HG03457 (cell line): ENCODE results near the gene CNTN6.
"Not testable (repeated sequence)": the region's sequence is repeated elsewhere in the genome, so short reads cannot be mapped to it uniquely, and the experiment has no call there.

Experiments used
- ATAC-seq: cut with Tn5 transposase; IDR thresholded peaks from one replicate; pipeline ENCODE4 v1.9.1; 2021; ENCODE audit warnings: moderate number of reproducible peaks; ENCODE audit not compliant: unreplicated experiment

The CNTN6 gene

DNA sequence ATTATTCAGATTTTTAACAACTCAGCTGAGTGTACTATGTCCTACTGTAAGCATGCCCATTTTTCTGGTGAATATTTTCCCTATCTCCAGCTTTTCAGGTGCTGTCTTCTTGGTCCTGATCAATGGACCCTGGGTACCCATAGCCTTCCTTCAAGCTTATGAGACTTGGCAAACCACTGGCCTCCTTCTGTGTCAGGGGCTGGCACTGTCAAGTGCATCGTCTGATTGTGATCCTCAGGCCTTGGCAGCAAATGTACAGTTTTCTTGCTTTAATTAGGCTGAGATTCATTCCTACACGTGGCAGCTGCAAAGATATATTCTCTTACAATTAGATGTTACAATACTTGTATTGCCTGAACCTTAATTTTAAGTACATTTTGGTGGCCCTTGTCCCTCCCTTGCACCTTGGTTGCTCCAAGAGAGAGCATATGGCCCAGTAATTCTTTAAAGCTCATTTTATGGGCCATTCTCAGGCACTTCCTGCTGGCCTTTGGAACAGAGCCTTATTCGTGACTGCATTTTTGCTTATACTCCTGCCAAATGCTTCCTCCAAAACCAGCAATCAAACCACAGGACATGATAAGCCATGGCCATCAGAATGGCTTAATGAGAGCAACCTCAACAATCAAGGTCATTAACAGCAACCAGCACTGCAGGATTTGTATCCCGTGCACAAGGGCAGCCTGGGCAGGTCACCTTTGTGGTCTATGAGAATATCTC is 179.9 kb downstream of the CNTN6 start:
- no peak for ATAC-seq

- ATAC-seq = no peak
Measured at GRCh38 chr3:1275495-1275894, 182.7 kb downstream of the CNTN6 start.

- ATAC-seq = no peak
Measured at GRCh38 chr3:1287815-1288214, 195.0 kb downstream of the CNTN6 start.

DNA sequence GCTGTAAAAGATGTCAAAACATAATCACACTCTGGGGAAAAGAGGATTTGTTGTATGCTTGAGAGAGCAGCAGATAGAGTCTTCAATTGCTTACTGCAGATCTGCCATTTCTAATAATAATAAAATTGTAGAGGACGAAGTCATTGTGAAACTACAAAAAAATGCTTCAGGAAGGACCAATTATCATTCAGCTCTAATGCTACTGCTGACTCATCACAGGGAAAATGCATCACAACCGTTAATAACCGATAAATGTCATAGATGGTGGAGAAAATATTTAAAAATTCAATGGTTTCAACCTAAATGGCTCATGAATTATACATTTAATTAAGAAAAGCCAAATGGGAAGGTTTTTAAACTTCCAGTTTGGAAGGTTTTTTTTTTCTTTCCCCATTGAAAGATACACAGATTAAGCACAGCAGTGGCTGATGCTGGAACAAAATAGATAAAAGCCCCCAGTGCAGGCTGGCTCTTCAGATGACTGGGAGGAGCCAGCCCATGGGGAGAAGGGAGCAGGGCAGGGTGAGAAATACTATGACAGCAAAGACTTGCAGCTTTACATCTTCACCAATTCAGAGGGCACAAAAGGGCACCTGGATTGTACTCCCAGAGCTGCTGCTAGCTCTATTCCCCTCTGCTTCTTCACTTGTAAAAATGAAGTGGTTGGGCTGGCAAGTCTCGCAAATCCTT is 196.1 kb downstream of the CNTN6 start:
- no peak for ATAC-seq

DNA sequence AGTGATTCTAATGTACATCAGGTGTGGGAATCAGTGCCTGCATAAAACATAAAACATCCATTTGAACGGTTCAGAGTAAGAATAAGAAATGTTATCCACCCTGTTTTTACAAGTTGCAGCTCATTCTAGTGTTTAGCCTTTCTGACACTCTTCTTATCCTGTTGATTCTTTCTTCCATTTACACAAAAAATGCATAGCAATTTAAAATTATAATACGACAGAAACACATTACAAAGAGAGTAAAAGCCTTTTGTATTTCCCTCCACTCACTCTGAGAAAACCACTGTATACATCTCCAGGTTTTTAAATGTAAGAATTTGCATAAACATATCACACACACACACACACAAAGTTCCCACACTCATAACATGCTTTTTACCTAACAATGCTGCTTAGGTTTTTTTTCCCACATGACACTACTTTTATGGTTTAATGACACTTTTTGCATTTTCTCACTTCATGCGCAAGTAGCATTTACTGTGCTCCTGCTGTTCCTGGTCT is 199.8 kb downstream of the CNTN6 start:
- ATAC-seq = no peak

DNA sequence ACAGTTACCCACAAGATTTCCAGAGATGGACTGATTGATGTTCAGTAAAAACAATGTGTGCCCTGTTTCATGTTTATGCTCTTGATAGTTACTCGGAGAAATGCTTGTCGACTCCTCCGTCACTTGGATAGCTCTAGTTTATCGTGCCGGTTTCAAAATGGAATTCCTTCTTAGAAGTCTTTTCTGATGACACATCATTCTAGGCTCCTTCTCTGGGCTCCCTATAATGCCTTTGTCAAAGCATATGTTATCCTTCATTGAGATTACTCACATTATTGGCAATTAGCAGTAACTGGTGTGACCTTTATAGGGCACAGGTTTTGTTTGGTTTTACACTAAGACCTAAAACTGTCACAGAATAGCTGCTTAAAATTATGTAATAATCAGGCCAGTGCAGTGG is 201.8 kb downstream of the CNTN6 start:
- ATAC-seq = no peak

- ATAC-seq = no peak
Measured at GRCh38 chr3:1318296-1319005, 225.6 kb downstream of the CNTN6 start.

GRCh38 chr3:1326546-1326945 is 233.7 kb downstream of the CNTN6 start:
- ATAC-seq = no peak

GRCh38 chr3:1330107-1330506 is 237.3 kb downstream of the CNTN6 start:
- ATAC-seq = no peak

GRCh38 chr3:1346386-1346785 is 253.6 kb downstream of the CNTN6 start:
- ATAC-seq = no peak

- ATAC-seq = no peak
Measured at GRCh38 chr3:1348547-1348946, 255.7 kb downstream of the CNTN6 start.

- no peak for ATAC-seq
Measured at GRCh38 chr3:1350885-1351284, 258.1 kb downstream of the CNTN6 start.

DNA sequence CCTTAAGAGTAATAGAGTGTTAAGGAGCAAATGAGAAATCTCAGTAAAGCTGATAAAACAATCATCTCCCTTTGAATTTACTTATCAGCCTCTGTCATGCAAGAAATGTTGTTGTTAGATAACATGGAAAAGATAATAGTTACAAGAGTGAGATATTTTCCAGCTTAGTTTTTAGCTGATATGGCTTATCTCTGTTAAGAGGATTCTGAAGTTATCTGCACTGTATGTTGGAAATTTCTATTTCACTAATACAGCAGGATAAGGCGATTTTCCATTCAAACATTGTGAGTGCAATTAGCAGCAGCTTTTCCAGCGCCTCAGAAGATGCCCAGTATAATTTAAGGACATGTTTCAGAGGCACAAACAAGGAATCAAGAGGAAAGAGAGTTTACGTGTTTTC is 262.9 kb downstream of the CNTN6 start:
- no peak for ATAC-seq

DNA sequence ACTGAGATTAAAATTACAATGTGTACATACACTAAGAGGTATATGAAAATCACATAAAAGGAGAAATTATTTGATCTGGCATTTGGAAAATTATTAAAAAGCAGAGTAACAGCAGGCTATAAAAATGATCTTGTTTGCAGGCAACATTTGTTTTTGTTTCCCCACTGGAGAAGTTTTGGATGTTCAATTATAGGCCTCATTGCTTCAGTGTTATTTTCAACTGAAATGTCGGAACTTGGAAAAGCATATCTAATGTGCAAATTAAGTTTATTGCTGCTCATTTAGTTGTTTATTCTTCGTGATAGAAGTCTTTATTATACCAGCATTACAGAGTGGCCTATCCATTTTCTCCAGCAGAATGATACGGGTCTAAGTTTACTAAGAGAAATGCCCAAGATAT is 263.3 kb downstream of the CNTN6 start:
- ATAC-seq = no peak

- ATAC-seq = no peak
Measured at GRCh38 chr3:1365528-1365927, 272.7 kb downstream of the CNTN6 start.

GRCh38 chr3:1374471-1374870 is 281.6 kb downstream of the CNTN6 start:
- no peak for ATAC-seq

GRCh38 chr3:1375145-1375544 is 282.3 kb downstream of the CNTN6 start:
- no peak for ATAC-seq

DNA sequence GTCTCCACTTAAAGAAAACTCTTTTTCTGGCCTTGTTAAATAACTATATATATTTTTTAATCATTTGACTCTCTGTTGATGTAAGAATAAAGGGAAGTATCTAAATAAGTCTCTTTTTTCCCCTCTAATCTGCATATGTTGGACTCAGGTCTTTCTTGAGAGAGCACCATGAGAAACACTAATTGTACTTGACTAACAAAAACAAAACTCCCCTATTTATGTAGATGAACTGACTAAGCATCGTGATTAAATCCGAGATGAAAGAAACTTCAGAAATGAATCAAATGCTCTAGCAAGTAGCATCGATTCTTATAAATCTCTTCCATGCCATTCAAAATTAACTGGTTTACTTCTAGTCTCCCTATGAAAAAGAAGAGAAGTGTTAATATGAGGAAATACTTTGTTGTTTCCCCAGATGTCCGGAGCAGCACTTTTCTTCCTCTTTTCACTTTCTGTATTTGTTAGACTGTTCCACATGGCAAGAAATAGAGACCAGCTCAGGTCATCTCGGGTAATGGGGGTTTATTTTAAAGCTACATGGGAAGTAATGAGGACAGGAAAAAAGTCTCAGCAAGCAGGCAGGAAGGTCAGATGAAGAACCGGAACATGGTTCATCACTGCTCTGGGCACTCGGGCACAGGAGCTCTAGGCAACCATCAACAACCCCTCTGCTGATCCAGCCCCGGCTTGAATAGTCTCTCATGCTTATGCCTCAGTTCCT is 288.3 kb downstream of the CNTN6 start:
- ATAC-seq = peak; percentile 68

DNA sequence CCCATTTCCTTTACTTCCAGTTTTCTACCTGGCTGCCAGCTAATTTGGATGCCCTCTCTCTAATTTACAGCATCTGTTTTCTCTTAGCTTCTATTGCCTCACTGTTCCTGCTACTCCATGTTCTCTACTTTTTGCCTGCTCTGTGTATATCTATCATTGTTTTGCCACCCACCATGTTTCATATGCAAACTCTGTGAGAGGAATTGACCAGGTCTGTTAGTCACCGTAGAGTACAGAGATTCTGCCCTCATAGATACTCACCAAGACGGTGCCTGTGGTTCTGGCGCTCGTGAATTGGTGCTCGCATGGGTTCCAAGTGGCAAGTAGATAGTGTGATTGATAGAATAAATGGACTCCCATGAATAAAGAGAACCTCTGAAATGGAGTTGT is 288.8 kb downstream of the CNTN6 start:
- peak; percentile 21 for ATAC-seq

DNA sequence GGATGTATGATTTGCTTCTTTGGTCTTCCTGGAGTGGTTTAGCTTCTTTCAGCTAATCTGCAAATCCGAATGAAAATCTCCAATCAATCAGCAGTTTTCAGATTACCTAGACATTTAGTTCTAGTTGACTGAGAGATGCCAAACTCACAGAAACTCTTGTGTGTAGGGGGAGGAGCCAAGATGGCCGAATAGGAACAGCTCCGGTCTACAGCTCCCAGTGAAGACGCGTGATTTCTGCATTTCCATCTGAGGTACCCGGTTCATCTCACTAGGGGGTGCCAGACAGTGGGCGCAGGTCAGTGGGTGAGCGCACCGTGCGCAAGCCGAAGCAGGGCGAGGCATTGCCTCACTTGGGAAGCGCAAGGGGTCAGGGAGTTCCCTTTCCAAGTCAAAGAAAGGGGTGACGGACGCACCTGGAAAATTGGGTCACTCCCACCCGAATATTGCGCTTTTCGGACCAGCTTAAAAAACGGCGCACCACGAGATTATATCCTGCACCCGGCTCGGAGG is 294.6 kb downstream of the CNTN6 start:
- not testable (repeated sequence) for ATAC-seq

DNA sequence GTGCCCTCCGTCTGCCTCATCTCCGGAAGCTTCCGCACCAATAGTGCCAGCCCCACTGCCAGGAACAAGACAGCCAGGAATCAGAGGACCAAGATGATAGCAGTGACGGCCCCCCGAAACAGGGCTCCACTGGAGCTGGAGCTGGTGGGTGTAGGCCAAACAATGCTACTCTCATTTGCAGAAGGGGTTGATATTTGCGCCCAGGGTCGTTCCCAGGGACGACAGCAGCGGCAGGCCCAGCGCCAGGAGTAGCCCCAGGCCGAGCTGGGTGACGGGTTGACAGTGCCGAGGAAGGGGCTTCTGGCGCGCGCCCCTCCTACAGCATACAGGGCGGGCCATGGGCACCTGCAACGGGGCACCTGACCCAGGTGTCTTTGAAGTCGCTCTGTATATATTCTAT is 301.4 kb downstream of the CNTN6 start:
- ATAC-seq = no peak
